ENCODE results near the gene BBX.

Gene BBX

DNA sequence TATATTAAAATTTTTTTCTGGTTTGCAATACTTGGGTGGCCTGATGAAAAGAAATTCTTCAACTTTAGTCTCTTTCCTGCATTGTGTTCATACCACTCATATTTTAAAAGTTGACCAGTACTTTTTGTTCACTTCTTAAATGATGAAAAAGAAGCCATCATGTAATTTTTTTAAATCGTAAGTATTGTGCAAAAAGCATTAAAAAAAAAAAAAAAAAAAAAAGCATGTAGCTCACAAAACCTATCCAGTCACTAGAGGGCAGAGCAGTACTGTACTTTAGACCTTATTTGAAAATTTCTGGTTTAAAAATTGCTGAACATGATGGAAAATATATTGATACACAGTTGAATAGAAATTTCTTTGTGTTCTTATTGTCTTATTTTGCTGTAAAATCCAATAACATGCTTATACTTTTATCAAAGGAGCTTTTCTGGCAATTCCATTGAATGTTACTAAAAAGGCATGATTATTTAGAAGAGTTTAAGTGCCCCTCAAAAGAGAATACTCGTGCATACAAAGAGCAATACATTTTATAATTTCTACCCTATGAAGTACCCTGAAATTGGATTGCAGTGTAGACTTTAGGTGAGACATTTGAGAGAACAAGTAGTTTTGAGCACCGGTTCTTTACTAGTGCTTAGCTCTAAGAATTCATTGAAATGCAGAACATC, 137.7 kb downstream of the BBX start:
- DNase-seq = no peak

DNA sequence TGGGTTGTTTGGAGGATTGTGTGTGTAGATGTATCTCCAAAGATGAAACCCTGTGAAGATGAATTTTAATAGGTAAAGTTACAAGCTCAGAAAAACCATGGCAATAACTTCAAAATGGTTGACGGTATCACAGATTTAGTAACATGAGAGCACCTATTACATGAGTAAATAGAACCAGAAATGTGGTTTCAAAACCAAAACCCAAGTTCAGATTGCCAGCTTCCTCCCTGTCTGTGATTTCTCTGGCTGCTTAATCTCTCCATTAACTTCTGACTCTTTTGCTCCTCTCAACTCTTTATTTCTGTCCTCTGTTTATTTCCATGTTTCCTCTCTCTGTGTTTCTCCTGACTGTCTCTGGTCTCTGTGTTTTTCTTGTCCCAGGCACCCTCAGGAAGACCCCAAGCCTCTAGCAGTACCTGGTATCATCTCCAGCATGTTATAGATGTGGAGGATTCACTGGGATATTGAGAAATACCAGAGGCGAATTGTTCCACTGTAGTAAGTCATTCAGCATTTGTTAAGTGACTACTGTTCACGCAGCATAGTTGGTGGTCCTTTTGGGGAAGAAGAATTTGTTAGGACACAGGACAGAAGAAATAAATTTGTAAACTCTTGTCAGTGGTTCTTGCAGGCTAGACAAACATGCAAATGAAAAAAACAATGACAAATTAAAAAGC, 138.8 kb downstream of the BBX start:
- DNase-seq = no peak

DNA sequence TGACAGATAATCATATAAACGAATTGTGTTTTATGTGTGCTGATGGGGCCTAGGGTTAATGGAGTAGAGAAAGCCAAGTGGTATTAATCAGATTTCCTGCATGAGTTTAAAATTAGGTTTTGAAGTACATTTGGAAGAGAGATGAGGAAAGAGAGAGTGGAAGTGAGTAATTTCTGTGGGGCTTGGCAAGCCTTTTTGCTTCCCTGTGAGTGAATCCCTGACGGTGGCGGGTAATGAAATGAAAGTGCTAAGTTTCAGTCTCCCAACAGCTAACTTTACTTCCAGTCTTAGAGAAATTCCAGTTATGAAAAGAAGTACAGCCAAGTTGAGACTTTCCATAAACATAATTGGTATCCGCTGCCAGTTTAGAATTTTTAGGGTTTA, 139.4 kb downstream of the BBX start:
- DNase-seq = peak; percentile 15

DNA sequence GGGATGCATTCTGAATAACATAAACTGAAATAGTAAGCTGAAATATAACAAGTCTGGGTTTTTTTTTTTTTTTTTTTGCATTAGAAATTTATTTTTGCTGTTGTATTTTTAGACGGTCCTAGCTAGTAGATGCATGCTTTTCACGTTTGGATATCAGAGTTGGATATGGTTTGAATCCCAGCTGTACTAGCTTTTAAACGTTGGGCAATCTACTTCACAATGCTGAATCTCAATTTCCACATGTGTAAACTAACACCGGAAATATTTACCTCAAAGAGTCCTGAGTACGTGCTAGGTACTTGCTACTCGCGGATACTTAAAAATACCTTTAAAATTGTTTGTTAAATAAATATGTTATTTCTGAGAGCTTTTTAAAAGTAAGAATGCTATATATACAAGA, 139.8 kb downstream of the BBX start:
- no peak for DNase-seq

DNA sequence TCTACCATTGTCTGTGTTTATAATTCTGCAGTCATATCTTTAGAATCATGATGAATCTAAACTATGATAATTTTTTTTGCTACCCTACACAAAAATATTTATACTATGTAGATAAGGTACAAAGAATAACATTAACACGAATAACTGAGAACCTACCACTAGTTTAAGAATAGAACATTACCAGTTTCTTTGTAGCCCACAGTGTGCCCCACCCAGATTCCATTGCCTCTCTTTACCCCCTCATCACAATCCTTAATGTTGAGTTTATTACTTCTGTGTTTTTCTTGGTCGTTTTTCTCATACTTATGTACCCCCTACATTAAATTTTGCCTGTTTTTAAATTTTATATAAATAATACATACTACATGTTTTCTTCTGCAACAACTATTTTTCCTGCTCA, 140.5 kb downstream of the BBX start:
- no peak for DNase-seq

DNA sequence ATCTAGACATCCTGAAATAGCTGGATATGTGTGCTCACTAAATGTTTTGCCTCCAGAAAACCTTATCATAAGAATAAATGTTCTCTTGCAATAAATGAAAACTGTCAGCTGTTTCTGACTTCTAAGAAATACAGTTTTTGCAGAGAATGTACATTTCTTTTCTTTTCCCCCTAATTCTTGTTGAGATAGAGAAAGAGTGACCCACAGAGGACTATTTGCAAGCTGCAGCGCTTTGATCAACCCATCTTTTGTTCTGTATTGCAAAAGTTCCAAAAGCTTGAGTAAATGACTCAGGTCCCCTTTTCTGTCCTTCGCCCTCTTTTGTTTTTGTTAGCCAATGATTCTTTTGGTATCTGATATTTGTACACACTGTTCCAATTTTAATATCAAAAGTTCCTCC, 141.9 kb downstream of the BBX start:
- no peak for DNase-seq

DNA sequence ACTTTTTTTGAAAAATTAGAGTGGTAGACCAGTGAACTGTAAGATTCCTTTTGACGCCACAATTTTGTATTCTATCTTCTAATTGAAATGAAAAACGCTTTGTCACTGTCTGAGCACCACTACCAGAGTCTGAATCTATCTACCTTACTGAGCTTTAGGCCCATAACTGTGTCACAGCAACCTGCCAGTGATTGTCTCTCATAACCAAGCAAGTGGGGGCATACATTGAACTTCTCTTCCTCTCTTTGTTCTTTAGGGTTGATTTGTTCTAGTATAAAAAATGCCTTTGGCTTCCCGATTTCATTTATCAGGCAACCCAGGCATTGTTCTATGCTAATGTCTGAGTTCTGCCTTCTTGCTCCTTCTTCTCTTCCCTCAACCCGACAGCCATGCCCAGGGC, 142.6 kb downstream of the BBX start:
- DNase-seq = no peak

DNA sequence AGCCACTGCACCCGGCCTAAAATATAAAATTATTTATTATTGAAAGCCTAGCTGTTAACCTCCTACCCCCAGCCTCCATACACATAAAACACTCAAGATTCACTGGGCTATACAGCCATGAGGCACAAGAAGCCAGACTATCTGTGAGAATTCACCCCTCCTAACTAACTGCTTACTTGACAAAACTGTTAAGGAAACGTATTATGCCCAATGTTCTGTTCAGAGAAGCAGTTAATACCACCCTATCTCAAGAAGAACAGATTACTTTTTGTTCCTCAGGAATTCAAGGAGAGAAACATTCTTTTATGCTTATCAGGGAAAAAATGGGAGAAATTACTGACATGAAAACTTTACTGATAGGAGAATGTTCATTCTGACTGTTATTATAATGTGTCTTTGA, 144.1 kb downstream of the BBX start:
- no peak for DNase-seq

DNA sequence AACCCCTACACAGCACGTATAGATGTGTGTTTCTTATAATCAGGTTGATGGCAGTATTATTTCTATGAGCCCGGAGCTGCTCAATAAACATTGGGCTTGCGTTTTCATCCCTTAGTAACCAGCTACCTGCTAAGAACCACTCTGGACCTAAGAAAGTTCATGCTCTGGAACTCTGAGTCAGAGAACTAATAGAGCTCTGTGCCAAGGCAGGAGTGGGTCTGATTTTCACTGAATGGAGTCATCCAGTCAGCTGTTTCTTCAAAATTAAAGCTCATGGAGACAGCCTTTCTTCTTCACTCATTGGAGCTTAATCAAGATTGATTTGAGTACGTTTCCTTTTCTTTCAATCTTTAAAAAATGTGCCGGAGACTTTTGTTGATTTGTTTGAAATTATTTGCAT, 145.7 kb downstream of the BBX start:
- no peak for DNase-seq

DNA sequence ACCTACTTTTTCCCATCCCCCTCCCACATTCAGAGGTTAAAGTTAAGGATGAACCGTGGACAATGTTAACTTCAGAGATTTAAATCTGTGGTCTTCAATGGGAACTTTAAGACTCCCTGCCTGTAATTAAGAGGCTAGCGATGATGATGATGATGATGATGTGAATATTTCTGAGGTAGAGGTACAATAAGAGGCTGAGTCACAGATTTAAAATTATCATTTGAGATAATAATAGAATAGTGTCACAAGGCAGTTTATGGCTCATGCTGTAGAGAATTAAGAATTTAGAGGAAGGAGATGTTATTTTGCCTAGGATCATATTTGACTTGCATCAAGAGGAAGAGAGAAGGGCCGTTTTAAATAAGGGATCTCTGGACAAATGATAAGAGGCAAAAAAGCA, 146.2 kb downstream of the BBX start:
- no peak for DNase-seq

DNA sequence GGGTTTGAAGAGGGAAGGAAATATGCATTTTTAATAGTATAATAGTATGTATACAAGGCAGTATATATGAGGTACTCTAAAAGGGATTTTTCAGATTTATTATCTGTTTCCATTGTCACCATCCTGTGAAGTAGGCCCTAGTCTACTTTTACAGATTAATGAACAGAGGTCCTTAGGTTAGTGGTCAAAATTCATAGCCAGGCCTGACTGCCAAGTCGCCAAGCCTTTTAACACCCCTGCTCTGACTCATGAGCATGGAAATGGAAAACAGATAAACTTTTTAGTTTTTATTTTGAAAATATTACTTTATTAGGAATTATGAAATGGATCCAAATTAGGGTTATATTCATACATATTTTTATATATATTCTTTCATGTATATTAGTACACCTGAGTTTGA, 146.9 kb downstream of the BBX start:
- no peak for DNase-seq

DNA sequence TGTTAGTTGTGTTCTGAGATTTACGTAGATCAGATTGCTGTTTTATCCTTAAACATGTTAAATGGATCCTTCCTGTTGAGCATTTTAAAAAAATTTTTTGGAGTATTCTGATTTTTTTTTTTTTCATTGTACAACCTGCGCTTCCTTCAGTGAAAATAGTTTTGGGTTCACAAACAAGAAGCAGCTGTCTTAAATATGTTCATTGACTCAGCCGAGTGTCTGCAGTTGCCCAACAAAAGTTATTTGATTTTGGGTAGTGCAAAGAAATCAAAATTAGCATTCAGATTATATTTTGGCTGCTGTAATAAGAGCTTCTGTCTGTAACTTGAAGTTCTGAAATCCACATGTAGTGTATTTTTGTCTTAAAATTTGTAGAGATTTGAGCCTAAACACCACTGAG, 148.2 kb downstream of the BBX start:
- no peak for DNase-seq

DNA sequence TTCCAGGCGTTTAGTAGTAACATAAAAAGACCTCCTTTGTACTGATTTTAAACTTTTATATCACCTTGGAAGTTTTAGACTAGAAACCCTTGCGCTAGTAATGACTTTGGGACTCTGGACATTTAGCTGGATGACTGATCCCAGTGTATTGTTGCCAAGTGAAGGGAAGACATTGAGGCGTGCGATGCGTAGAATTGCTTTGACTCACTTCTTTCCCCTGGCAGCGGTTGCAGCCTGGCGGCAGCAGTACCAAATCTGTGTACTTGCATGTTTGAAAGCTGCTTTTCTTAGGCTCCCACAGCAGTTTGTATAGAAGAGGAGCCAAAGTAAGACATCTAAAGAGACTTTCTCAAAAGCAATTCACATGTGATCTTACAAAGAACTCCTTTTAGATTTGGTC, 151.6 kb downstream of the BBX start:
- no peak for DNase-seq

DNA sequence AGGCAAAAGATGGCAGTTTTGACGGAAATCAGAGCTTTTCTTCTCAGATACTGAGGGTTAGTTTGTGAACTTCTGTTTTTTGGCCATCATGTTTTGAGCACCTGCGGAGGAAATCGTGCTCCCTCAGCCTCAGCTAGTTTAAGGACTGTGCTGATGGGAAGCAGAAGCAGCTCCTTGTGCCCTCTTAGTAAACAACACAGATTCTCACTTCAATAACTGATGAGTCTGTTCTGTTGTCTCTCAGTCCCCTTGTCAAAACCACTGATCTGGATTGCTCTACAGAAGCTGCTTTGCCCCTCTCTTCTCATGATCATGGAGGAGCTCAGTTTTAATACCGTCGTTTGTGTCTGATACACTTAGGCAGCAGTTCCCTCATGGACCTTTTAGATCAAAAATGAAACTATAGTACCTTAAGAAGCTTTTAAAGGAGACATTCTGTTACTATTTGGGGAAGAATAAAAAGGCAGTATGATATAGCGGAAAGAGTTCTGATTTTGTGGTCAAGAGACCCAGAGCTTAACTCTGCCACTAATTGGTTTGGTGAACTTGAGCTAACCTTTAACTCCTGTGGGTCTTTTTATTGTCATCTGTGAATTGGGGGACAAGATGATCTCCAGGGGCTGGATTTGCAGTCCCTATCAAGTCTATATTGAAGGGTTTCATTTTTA, 152.6 kb downstream of the BBX start:
- no peak for DNase-seq

DNA sequence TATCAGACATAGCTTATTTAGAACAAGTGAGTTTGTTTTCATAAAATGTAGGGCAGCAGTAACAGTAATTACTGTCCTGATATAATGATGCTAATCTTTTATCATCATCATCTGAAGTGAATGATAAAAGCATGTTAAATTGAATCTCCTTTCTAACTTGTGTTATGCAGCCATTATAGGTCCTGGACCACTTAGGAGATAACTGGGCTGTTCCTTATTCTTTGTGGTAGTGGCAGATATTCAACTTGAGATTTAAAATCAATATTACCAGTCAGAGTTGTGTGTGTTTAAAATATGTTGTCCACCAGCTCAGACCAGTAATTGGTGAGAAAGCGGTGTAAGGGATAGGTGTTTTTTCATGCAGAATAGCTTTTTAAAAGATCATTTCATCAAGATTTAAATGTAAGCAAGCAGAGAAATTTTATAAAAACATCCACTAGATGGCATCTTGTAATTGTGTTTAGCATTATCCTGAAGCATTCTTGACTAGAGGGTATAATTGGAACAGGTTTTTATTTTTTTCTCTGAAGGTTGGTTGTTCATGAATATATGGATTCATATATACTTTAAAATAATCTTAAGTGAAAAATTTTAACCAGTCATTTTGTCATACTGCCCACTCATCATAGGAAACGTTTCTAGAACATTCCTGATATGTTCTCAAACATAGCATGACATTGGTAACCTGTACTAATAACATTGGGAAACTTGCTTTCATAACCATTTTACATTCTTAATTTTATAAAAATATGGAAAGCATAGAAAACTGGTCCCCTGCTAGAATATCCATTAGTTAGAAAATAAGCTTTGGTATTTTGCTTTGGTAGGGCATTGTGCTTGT, 153.9 kb downstream of the BBX start:
- no peak for DNase-seq

DNA sequence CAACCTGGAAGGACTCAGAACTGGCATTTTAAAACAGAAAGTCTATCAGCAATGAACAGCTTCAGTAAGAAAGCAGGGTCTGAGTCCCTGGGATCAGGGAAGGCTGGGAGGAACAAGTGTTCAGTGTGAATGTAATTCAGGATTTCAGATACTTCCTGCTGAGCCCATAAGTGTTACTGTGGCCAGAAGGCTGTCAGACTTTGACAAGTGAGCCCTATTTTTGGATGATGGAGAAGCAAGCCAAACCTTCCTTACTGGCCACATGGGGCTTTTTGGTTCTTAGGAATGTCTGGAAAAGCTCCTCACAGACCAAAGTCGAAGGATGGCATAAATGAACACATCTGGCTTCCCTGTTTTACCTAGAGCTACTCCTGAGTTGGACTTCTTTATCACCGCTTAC, 157.2 kb downstream of the BBX start:
- no peak for DNase-seq

DNA sequence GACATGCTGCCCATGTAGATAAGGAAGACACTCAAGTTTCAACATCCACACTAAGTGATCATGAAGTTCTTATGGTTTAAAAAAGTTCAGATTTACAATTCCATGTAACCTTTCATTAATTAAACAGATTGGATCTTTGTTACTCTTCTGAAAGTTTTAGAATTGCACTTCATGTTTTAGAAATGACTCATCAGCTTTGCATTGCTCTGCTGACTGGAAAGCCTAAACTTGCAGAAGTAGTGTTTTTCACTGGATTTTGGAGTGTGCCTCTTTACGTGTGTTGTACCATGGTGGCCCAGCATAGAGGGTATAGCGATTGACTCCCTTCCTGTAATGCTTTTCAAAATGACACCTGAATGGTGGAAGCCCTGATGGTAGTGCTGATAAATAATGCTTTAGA, 157.9 kb downstream of the BBX start:
- DNase-seq = no peak

DNA sequence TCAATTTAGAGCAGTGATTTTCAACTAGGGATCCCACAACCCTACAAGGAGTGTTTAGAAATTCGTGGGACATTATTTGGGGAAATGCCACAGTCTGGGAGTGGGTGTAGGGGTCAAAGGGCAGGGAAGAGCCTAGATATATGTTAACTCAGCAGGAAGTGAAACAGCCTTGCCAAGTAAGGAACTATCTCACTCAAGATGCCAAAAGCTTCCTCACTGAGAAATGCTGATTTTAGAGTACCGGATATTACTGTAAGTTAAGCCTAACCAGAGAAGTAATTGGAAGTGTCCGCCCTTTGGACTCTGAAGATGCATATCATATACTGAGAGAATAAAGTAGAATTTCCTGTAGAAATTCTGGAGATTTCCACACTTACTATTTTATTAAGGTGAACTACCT, 158.6 kb downstream of the BBX start:
- no peak for DNase-seq

DNA sequence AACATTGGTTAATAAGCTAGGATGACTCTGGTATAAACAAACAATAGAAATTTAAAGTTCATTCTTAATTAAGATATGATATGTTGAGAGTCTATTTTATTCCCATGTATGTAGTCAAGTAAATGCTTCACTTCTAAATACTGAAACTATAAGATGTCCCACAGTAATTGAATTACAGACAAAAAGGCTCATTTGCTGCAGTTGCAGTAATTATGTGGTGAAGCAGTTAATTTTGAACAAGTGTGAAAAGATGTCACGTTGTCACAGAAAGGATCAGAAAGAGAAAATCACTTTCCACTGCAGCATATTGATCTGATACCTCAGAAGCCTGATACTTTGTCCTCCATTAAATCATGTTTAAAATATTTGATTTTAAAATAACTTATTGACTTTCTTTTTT, 159.8 kb downstream of the BBX start:
- no peak for DNase-seq

DNA sequence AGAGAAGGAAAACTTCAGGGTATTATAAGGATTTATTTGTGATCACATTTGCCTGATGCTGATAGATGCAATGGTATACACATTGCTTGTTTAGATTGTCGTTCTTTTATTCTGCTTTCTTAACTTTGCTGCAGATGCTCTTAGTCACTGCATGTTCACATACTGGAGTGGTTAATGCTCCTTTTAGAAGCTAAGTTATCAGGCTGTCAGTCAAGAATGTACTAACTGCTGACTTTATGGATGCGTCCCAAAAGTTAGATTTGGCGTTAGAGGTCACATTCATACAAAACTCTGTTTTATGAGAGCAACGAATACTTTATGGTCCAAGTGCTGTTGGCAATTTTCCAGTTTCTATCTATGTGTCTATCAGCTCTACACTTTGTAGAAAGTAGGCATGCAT, 160.7 kb downstream of the BBX start:
- DNase-seq = no peak

DNA sequence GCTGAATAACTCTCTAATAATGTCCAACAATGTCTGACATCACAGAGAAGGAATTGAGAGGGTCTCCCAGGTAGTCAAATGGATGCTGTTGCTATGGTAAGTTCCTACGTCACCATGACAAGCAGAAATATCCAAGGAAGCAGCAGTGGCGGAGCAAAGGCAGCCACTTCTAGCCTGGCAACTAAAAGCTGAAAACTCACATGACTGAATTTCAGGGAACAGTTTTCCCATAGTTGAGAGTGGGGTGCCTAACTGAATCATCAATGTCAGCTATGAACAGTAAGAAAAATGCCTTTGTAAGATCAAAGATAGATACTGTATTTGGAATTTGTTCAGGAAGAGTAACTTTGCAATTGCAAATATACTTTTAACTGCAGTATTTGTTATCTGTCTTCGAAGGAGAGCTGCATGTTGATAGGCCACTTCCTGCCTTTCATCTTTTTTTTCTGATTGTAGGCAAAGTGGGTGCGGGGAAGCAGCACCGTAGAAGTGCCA, 161.7 kb downstream of the BBX start:
- DNase-seq = no peak

DNA sequence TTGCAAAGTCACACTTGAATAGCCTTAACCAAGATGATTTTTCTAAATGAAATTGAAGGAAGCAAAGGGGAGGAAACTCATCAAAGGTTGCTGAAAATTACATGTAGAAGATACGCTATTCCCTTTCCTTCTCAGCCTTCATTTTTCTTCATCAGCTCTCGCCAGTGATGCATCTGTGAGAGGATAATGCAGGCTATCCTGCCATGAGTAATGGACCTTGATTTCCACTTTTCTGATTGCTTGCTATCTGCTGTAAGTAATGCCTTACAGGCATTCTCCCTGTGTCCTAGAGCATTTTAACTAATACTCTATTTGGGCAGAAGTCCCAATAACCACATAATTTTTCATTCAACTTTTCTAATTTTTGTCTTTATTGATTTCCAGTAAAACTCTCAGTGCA, 162.6 kb downstream of the BBX start:
- DNase-seq = no peak

DNA sequence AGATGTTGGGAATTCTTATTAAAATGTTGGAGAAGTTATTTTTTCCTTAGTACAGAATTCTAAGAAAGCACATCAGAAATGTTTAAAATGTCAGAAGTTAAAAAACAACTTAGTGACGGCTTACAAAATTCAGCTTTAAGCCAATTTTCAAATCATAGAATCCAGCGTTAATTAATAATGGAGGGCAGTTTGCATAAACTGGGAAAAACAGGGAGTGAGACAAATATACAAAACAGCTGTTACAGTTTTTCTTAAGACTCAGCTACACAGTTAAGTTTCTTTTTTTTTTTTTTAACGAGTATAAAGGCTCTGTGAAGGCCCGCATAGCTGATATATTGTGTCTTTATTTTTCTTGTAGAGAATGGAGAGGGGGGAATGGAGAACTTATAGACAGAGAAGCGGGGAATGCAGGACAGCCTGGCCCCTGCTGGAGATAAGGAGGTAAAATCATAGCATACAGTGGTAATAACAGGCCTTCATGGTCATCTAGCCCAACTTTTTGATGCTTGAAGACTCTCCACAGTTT, 164.4 kb downstream of the BBX start:
- DNase-seq = no peak

All from activated CD4-positive, alpha-beta T cell treated with anti-CD3 and anti-CD28 coated beads for 48 hours (primary cell).